ENCODE results near the gene ITGB1BP1.

Gene ITGB1BP1, protein sequence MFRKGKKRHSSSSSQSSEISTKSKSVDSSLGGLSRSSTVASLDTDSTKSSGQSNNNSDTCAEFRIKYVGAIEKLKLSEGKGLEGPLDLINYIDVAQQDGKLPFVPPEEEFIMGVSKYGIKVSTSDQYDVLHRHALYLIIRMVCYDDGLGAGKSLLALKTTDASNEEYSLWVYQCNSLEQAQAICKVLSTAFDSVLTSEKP

GRCh38 chr2:9423100-9423921, at the start of gene ITGB1BP1, which contains the start of gene CPSF3:
Gene ITGB1BP1, minus strand, starts transcription at chr2:9423528. Its CDS starts 4,831 bp downstream, at chr2:9418697.
Gene CPSF3, plus strand, starts transcription at chr2:9423654. Its CDS starts 120 bp downstream, at chr2:9423774.
- peak; percentile 98 to 99 for DNase-seq

GRCh38 chr2:9472511-9472910, 49.2 kb upstream of the ITGB1BP1 start:
- DNase-seq = no peak

DNA sequence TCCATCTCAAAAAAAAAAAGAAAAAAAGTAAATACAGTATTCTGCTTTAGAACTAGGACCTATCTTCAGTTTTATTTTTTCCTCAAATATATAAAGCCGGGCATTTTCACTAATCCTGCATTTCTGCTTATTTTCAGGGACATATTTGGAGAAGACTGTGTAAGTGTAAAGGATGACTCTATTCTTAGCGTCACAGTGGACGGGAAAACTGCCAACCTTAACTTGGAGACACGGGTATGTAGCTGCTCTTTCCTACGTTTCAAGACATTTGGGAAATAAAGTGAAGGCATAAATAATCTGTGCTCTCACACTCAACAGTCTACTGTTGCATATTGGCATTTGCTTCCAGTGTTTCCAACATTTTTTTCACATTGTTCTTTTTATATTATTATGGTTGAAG, 47.9 kb upstream of the ITGB1BP1 start:
- no peak for DNase-seq

- no peak for DNase-seq
These were observed 44.4 kb upstream of the ITGB1BP1 start for GRCh38 chr2:9467687-9468086.

GRCh38 chr2:9466147-9466683, 42.9 kb upstream of the ITGB1BP1 start:
- no peak for DNase-seq

DNA sequence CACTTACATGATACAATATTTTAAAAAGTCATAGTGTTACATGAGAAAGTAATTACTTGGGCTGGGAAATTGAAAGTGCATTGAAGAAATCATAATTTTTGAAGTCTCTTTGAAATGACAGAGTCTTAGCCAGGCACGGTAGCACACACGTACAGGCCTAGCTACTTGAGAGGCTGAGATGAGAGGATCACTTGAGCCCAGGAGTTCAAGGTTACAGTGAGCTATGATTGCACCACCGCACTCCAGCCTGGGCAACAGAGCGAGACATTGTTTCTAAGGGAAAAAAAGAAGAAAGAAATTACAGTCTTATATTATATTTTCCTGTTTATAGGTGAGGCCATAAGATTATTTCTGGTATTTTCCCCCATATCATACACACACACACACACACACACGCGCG, 41.8 kb upstream of the ITGB1BP1 start:
- no peak for DNase-seq

GRCh38 chr2:9463698-9464034, 40.3 kb upstream of the ITGB1BP1 start:
- no peak for DNase-seq

GRCh38 chr2:9462886-9463697, 39.8 kb upstream of the ITGB1BP1 start:
- peak in 1 of 2 experiments; percentile 30 for DNase-seq

- peak in 1 of 2 experiments; percentile 3 for DNase-seq
These were observed 39.0 kb upstream of the ITGB1BP1 start for GRCh38 chr2:9462313-9462712.

- no peak for DNase-seq
These were observed 37.8 kb upstream of the ITGB1BP1 start for GRCh38 chr2:9461079-9461478.

DNA sequence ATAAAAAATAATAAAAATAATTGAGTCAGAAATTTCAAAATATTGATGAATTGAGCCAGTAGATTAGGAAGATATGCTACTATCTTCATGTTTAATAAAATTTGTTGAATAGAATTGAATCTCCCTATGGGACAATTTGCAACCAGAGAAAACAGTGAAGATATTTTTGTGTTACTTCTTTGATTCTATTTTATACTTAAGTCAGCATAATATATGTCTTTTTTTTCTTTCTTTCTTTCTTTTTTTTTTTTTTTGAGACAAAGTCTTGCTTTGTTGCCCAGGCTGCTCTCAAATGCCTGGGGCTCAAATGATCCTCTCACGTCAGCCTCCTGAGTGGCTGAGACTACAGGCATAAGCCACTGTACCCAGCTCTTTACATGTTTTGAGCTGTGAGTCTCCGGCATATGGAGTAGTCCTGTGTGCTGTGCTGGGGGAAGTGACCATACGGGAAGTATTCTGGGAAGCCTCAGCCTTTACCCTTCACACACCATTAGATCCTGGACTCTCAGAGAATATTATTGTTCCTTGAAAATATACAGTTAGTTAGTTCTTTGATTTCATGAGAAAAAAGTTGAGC, 37.2 kb upstream of the ITGB1BP1 start:
- DNase-seq = no peak

- no peak for DNase-seq
These were observed 27.9 kb upstream of the ITGB1BP1 start for GRCh38 chr2:9451231-9451630.

- DNase-seq = no peak
These were observed 21.8 kb upstream of the ITGB1BP1 start for GRCh38 chr2:9445089-9445488.

DNA sequence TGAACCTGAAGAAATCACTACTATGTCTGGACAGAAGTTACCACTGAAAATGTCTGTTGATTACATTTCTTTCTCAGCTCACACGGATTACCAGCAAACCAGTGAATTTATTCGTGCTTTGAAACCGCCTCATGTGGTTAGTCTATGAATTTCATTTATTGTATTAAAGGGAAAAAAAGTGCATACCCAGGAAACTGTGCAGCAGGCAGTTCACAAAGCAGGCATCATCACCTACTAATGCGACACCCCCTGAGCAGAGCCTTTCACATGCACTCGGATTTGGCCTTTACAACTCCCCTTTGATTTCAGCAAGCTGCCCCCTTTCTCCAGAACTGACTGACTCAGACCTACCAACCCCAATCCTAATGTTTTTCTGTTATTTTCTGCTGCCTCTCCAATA, 20.2 kb upstream of the ITGB1BP1 start:
- DNase-seq = no peak

- no peak for DNase-seq
These were observed 18.2 kb upstream of the ITGB1BP1 start for GRCh38 chr2:9441556-9441955.

DNA sequence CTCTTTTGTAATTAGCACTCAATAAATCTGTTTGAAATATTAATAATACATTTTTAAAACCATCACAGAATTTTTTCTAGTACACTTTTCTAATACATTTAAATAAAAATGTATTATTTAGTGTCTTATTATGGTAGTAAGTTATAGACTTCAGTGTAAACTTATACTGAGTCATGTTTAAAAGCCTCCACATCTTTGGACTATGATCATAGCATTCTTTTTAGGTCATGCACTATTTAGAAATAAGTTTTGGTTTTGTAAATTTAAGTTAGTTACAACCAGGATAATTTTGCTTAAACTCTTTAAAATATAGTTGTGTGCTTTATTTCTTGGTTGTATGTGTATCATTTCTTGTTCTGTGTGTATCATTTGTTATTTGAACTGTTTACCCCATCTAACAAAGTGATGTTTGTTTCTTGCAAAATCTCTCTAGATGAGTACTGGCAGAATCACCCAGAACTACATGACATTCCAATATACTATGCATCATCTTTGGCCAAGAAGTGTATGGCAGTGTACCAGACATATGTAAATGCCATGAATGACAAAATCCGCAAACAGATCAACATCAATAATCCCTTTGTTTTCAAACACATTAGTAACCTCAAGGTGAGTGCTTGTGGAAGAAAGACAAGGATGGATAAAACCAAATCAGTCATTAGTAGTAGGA, 16.9 kb upstream of the ITGB1BP1 start:
- DNase-seq = no peak

DNA sequence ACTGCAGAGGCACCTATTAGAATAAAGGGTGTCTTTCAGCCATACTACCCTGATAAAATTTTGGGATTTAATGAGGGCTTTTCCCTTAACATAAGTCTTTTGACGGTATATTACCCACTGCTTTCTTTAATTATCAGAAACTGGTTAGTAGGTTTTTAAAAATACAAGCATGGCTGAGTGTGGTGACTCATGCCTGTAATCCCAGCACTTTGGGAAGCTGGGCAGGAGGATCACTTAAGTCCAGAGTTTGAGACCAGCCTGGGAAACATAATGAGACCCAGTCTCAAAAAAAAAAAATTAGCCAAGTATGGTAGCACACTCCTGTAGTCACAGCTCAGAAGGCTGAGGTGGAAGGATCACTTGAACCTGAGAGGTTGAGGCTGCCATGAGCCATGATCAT, 16.2 kb upstream of the ITGB1BP1 start:
- no peak for DNase-seq

GRCh38 chr2:9434489-9434888, 11.2 kb upstream of the ITGB1BP1 start:
- DNase-seq = no peak

GRCh38 chr2:9430316-9431293, 7.3 kb upstream of the ITGB1BP1 start:
- no peak for DNase-seq

DNA sequence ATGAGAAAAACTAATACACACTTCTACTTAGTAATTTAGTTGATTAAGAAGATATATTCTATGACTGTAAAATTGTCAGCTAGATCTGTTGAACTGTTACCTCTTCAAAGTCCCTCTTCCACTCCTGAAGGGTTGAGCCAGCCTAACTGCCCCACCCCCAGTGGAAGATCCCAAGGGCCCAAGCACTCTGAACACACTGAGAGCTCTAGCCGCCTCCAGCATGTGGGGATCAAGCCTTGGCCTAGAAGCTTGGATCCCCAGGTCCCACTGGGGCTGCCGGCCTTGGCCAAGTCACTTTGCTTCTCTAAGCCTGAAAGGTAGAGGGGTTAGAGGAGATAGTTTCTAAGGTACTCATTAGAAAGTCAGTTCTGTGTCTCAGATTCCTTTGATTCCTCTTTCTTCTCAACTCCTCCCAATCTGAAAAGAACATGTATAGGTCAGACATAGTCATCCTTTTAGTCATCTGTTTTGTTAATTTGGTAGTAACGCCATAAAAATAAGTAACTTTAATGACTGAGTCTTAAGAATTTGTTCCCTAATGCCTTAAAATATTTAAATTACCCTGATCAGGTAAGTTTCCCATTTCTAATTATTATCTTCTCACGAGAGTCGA, 5.7 kb upstream of the ITGB1BP1 start:
- no peak for DNase-seq
